Measurements from ENCODE around the gene TTC33.
"Not testable (repeated sequence)": the region's sequence is repeated elsewhere in the genome, so short reads cannot be mapped to it uniquely, and the experiment has no call there.

Gene TTC33

DNA sequence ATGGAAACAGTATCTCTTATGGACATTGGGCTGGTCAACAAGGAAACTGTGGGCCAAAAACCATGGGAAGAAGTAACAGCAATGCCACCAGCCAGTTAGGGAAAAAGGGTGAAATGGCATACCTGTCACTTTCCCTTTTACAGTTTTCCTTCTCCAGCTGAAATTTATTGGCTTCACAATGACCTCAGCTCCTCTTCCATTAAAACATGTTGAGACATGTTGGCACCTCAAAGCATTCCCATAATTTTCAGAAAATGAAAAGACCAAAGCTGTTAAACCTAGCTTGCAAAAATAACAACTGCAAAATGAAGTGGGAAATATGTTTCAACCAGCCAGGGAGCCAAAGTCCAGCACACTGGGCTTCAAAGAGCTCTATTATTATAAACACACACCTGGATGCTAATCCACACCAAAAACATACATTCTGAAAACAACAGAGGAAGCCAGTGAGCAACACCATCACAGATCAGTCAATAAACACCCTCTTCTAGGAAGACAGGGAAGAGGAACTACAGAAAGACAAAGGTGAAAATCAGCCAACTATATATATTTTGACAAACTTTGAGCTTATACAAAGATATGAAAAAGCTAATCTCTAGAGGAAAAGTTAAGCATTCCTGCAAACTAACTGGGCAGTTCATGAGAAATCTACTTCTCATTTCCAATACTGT, 154.4 kb downstream of the TTC33 start:
- TF ChIP-seq, protein P1, sequence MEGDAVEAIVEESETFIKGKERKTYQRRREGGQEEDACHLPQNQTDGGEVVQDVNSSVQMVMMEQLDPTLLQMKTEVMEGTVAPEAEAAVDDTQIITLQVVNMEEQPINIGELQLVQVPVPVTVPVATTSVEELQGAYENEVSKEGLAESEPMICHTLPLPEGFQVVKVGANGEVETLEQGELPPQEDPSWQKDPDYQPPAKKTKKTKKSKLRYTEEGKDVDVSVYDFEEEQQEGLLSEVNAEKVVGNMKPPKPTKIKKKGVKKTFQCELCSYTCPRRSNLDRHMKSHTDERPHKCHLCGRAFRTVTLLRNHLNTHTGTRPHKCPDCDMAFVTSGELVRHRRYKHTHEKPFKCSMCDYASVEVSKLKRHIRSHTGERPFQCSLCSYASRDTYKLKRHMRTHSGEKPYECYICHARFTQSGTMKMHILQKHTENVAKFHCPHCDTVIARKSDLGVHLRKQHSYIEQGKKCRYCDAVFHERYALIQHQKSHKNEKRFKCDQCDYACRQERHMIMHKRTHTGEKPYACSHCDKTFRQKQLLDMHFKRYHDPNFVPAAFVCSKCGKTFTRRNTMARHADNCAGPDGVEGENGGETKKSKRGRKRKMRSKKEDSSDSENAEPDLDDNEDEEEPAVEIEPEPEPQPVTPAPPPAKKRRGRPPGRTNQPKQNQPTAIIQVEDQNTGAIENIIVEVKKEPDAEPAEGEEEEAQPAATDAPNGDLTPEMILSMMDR (IDR thresholded peaks at IDR 0.05; ENCODE audit: poor library complexity, severe bottlenecking), result no peak
- no peaks in the 10 kb centered on the region for H3K36me3 ChIP-seq (ENCODE audit: low read depth)
- H3K27me3 ChIP-seq (ENCODE audit: insufficient read depth, poor library complexity, severe bottlenecking), result no peaks in the 10 kb centered on the region
- no peaks in the 10 kb centered on the region for H3K9me3 ChIP-seq (ENCODE audit: severe bottlenecking)
- peaks cover 43% of the 10 kb centered on the region for H3K4me1 ChIP-seq (ENCODE audit: insufficient read depth, poor library complexity, severe bottlenecking)
- ATAC-seq (ENCODE audit: low read depth) (no peak), DNase-seq (ENCODE audit: low spot score) (no peak)
- no peak overlapping the region for H3K4me3 ChIP-seq (ENCODE audit: severe bottlenecking)
- peak overlapping the region; percentile 77 for H3K27ac ChIP-seq (ENCODE audit: poor library complexity, severe bottlenecking)

DNA sequence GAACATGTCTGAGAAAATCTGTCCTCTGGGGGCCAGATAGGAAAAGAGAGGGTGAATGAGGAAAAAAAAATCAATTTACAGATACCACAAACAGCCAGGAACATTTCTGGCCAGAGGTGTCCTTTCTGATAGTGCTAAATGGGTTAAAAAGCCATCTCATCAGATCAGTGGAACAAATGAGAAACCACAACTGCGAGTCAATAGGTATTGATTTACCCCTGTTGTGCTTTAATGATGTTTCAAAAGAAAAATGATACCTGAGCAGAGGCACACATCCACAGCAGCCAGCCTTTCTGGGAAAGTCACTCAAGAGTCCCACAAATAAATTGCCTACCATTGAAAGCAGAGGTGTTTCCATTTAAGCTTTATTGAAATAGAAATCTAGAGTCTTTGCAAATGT, 155.4 kb downstream of the TTC33 start:
- no peaks in the 10 kb centered on the region for H3K36me3 ChIP-seq (ENCODE audit: low read depth)
- TF ChIP-seq, protein P1 (IDR thresholded peaks at IDR 0.05; ENCODE audit: poor library complexity, severe bottlenecking), result no peak
- peaks cover 37% of the 10 kb centered on the region for H3K4me1 ChIP-seq (ENCODE audit: insufficient read depth, poor library complexity, severe bottlenecking)
- H3K27ac ChIP-seq (ENCODE audit: poor library complexity, severe bottlenecking), result no peak overlapping the region
- no peaks in the 10 kb centered on the region for H3K9me3 ChIP-seq (ENCODE audit: severe bottlenecking)
- no peak for DNase-seq (ENCODE audit: low spot score)
- H3K4me3 ChIP-seq (ENCODE audit: severe bottlenecking), result no peak overlapping the region
- no peaks in the 10 kb centered on the region for H3K27me3 ChIP-seq (ENCODE audit: insufficient read depth, poor library complexity, severe bottlenecking)
- ATAC-seq (ENCODE audit: low read depth), result no peak

DNA sequence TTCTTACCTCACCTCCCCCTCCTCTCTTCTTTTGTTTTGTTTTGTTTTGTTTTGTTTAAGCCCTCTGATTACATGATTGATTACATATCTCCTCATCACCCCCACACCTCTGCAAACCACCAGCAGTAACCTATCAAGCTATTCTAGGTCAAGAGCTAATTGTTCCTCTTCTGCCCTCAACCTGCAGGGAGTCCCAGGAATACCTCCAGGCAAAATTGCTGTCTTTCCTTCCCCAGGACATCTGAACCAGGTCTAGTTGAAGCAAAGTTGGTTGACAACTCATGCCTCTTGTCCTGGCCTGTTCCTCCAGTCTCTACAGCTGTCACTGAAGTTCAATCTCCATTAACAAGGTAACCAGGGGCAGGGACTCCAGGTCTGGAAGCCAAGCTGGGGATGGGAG, 156.1 kb downstream of the TTC33 start:
- TF ChIP-seq, protein P1 (IDR thresholded peaks at IDR 0.05; ENCODE audit: poor library complexity, severe bottlenecking), result no peak
- no peaks in the 10 kb centered on the region for H3K9me3 ChIP-seq (ENCODE audit: severe bottlenecking)
- DNase-seq (ENCODE audit: low spot score) (no peak), ATAC-seq (ENCODE audit: low read depth) (no peak)
- no peak overlapping the region for H3K27ac ChIP-seq (ENCODE audit: poor library complexity, severe bottlenecking)
- no peak overlapping the region for H3K4me3 ChIP-seq (ENCODE audit: severe bottlenecking)
- H3K36me3 ChIP-seq (ENCODE audit: low read depth), result no peaks in the 10 kb centered on the region
- peaks cover 33% of the 10 kb centered on the region for H3K4me1 ChIP-seq (ENCODE audit: insufficient read depth, poor library complexity, severe bottlenecking)
- H3K27me3 ChIP-seq (ENCODE audit: insufficient read depth, poor library complexity, severe bottlenecking), result no peaks in the 10 kb centered on the region

DNA sequence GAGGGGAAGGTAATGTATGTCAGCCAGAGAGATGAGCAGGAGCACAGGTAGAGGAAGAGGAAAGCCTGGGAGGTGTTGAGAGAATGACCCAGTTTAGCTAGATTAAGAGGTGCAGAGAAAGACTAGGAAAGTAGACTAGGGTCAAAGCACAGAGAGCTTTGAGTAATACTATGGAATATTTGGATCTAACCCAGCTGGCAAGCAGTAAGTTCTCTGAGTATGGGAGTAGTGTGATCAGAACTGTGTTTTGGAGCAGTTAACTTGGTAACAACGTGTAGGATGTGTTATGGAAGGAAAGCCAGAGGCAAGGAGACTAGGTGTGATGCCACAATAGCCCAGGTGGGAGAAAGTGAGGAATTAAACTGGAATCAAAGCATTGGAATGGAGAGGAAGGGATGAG, 160.9 kb downstream of the TTC33 start:
- Histone ChIP-seq H3K27ac (ENCODE audit: poor library complexity, severe bottlenecking) (no peak overlapping the region), H3K36me3 (ENCODE audit: low read depth) (no peaks in the 10 kb centered on the region), H3K4me3 (ENCODE audit: severe bottlenecking) (no peak overlapping the region), H3K27me3 (ENCODE audit: insufficient read depth, poor library complexity, severe bottlenecking) (no peaks in the 10 kb centered on the region), H3K4me1 (ENCODE audit: insufficient read depth, poor library complexity, severe bottlenecking) (no peaks in the 10 kb centered on the region), H3K9me3 (ENCODE audit: severe bottlenecking) (peaks cover 4% of the 10 kb centered on the region)
- DNase-seq (ENCODE audit: low spot score), result no peak
- TF ChIP-seq, protein P1 (IDR thresholded peaks at IDR 0.05; ENCODE audit: poor library complexity, severe bottlenecking), result no peak
- ATAC-seq (ENCODE audit: low read depth), result 0 out of 3 replicates have a peak, but pooled peaks have one; percentile 19

DNA sequence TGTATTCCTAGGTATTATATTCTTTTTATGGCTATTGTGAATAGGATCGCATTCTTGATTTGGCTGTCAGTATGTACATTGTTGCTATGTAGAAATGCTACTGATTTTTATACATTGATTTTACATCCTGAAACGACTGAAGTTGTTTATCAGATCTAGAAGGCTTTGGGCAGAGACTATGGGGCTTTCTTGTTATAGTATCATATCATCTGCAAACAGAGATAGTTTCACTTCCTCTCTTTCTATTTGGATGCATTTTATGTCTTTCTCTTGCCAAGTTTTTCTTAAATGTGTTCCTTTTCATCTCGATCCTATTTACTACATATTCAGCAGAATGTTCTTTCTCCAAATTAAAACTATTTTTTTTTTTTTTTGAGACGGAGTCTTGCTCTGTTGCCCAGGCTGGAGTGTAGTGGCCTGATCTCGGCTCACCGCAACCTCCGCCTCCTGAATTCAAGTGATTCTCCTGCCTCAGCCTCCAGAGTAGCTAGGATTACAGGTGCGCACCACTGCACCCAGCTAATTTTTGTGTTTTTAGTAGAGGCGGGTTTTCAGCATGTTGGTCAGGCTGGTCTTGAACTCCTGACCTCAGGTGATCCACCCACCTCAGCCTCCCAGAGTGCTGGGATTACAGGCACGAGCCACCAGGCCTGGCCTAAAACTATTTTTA, 163.9 kb downstream of the TTC33 start:
- not testable (repeated sequence) for H3K4me3 ChIP-seq (ENCODE audit: severe bottlenecking); H3K9me3 ChIP-seq (ENCODE audit: severe bottlenecking); ATAC-seq (ENCODE audit: low read depth); H3K4me1 ChIP-seq (ENCODE audit: insufficient read depth, poor library complexity, severe bottlenecking); H3K36me3 ChIP-seq (ENCODE audit: low read depth); H3K27me3 ChIP-seq (ENCODE audit: insufficient read depth, poor library complexity, severe bottlenecking); H3K27ac ChIP-seq (ENCODE audit: poor library complexity, severe bottlenecking); DNase-seq (ENCODE audit: low spot score)

All from RWPE2 (cell line).